ENCODE measurements around the gene VAV1.
A peak's percentile ranks its signal among the peaks of the same experiment; 100 is the strongest.
"Not testable (repeated sequence)": the region's sequence is repeated elsewhere in the genome, so short reads cannot be mapped to it uniquely, and the experiment has no call there.

The VAV1 gene

GRCh38 chr19:6744381-6745301 is 27.9 kb upstream of the VAV1 start:
- TF ChIP-seq POLR2A (IDR thresholded peaks at IDR 0.05; ENCODE audit: extremely low read depth, insufficient read length), result no peak
- no peak for TF ChIP-seq MAX (IDR thresholded peaks at IDR 0.05; ENCODE audit: low read depth, low read length)
- TF ChIP-seq MYC (IDR thresholded peaks at IDR 0.05; ENCODE audit: low read depth, low read length), result no peak
- TF ChIP-seq CTCF (IDR thresholded peaks at IDR 0.05; ENCODE audit: low read depth, low read length), result no peak
- no peak overlapping the region for H3K4me3 ChIP-seq (ENCODE audit: low read depth, low read length)
- no peak for DNase-seq (ENCODE audit: low read depth)

GRCh38 chr19:6745965-6746364 is 26.5 kb upstream of the VAV1 start:
- H3K4me3 ChIP-seq (ENCODE audit: low read depth, low read length), result no peak overlapping the region
- no peak for TF ChIP-seq POLR2A (IDR thresholded peaks at IDR 0.05; ENCODE audit: extremely low read depth, insufficient read length)
- TF ChIP-seq CTCF (IDR thresholded peaks at IDR 0.05; ENCODE audit: low read depth, low read length), result no peak
- TF ChIP-seq MAX (IDR thresholded peaks at IDR 0.05; ENCODE audit: low read depth, low read length), result no peak
- no peak for TF ChIP-seq MYC (IDR thresholded peaks at IDR 0.05; ENCODE audit: low read depth, low read length)
- DNase-seq (ENCODE audit: low read depth), result no peak

- H3K4me3 ChIP-seq (ENCODE audit: low read depth, low read length); DNase-seq (ENCODE audit: low read depth): not testable (repeated sequence)
Observed at GRCh38 chr19:6748543-6748942, 24.0 kb upstream of the VAV1 start.

- H3K4me3 ChIP-seq (ENCODE audit: low read depth, low read length), result no peak overlapping the region
- DNase-seq (ENCODE audit: low read depth), result no peak
- no peak for TF ChIP-seq POLR2A (IDR thresholded peaks at IDR 0.05; ENCODE audit: extremely low read depth, insufficient read length)
- TF ChIP-seq CTCF (IDR thresholded peaks at IDR 0.05; ENCODE audit: low read depth, low read length), result no peak
- no peak for TF ChIP-seq MYC (IDR thresholded peaks at IDR 0.05; ENCODE audit: low read depth, low read length)
- no peak for TF ChIP-seq MAX (IDR thresholded peaks at IDR 0.05; ENCODE audit: low read depth, low read length)
Observed at GRCh38 chr19:6750062-6750461, 22.4 kb upstream of the VAV1 start.

- H3K4me3 ChIP-seq (ENCODE audit: low read depth, low read length), result no peak overlapping the region
- DNase-seq (ENCODE audit: low read depth), result no peak
- TF ChIP-seq MYC (IDR thresholded peaks at IDR 0.05; ENCODE audit: low read depth, low read length), result no peak
- TF ChIP-seq POLR2A (IDR thresholded peaks at IDR 0.05; ENCODE audit: extremely low read depth, insufficient read length), result no peak
- no peak for TF ChIP-seq CTCF (IDR thresholded peaks at IDR 0.05; ENCODE audit: low read depth, low read length)
- TF ChIP-seq MAX (IDR thresholded peaks at IDR 0.05; ENCODE audit: low read depth, low read length), result no peak
Observed at GRCh38 chr19:6751189-6751588, 21.3 kb upstream of the VAV1 start.

- no peak for TF ChIP-seq MYC (IDR thresholded peaks at IDR 0.05; ENCODE audit: low read depth, low read length)
- TF ChIP-seq MAX (IDR thresholded peaks at IDR 0.05; ENCODE audit: low read depth, low read length), result no peak
- TF ChIP-seq CTCF (IDR thresholded peaks at IDR 0.05; ENCODE audit: low read depth, low read length), result no peak
- TF ChIP-seq POLR2A (IDR thresholded peaks at IDR 0.05; ENCODE audit: extremely low read depth, insufficient read length), result no peak
- H3K4me3 ChIP-seq (ENCODE audit: low read depth, low read length), result peak overlapping the region; percentile 34
- no peak for DNase-seq (ENCODE audit: low read depth)
Observed at GRCh38 chr19:6752256-6753177, 20.0 kb upstream of the VAV1 start.
